GM12891 (cell line): ENCODE results near the gene RANBP1.

Experiments used
- PAX5 ChIP-seq: IDR thresholded peaks from 2 replicates; pipeline ENCODE4 v1.6.1; 2011; ENCODE audit warnings: low read length, moderate library complexity, mild to moderate bottlenecking; ENCODE audit not compliant: insufficient read depth, severe bottlenecking
- POLR2A ChIP-seq: IDR thresholded peaks from 2 replicates; pipeline ENCODE4 v1.6.1; 2011; ENCODE audit warnings: low read depth, low read length, control low read depth
- POLR2AphosphoS5 ChIP-seq: IDR thresholded peaks from 2 replicates; pipeline ENCODE4 v1.6.1; 2011; ENCODE audit warnings: low read depth, low read length, control low read depth
- SPI1 ChIP-seq: IDR thresholded peaks from 2 replicates; pipeline ENCODE4 v1.6.1; 2011; ENCODE audit warnings: low read depth, low read length, control low read depth
- TAF1 ChIP-seq: IDR thresholded peaks from 2 replicates; pipeline ENCODE4 v1.6.1; 2011; ENCODE audit warnings: low read depth, low read length, control low read depth

GRCh38 chr22:20089226-20089976 is 26.5 kb upstream of the RANBP1 start:
- TF ChIP-seq POLR2A: no peak
- TF ChIP-seq POLR2AphosphoS5: no peak
- no peak for TF ChIP-seq SPI1
- no peak for TF ChIP-seq TAF1
- TF ChIP-seq PAX5: no peak
